Keratinocyte (primary cell): ENCODE measurements around the gene NDUFA3.

ENCODE experiments used
- CTCF ChIP-seq, 3 experiments: IDR thresholded peaks in 1 of 3; conservative IDR thresholded peaks in 1 of 3; optimal IDR thresholded peaks in 1 of 3; 2 replicates in 2 of 3; 3 replicates in 1 of 3; pipeline versions ENCODE3 to v1.5.1; 2011; ENCODE audit warnings: low read length in 3 of 3, mild to moderate bottlenecking in 3 of 3, moderate library complexity in 2 of 3, control low read depth in 1 of 3, inconsistent platforms in 1 of 3; ENCODE audit not compliant: insufficient read depth in 2 of 3; ENCODE audit errors: extremely low read depth in 1 of 3
- EZH2 ChIP-seq: IDR thresholded peaks from one replicate; pipeline ENCODE4 v1.6.1; 2012; ENCODE audit warnings: inconsistent platforms, mild to moderate bottlenecking, low read length, moderate library complexity

- no peak for TF ChIP-seq CTCF (optimal IDR thresholded peaks at IDR 0.05 in 1 of 3, IDR thresholded peaks at IDR 0.05 in 1 of 3, conservative IDR thresholded peaks at IDR 0.05 in 1 of 3; ENCODE audit: extremely low read depth in 1 of 3, insufficient read depth in 2 of 3, low read length in 3 of 3)
- TF ChIP-seq EZH2, result no peak
These were observed 31.4 kb downstream of the NDUFA3 start for GRCh38 chr19:54133957-54134590.
